ENCODE results near the gene SPG7. TPM values are rescaled to one million over a fixed set of nuclear protein-coding genes. Genes with fewer than 3 reads are reported as not detected.

Gene SPG7
- total and polyA plus RNA-seq, 9 of the 15 experiments (the other 6 are each of a cell fraction or from before 2014, with no cell fraction given), result 5.8 to 89.1 (median 49.4) TPM

DNA sequence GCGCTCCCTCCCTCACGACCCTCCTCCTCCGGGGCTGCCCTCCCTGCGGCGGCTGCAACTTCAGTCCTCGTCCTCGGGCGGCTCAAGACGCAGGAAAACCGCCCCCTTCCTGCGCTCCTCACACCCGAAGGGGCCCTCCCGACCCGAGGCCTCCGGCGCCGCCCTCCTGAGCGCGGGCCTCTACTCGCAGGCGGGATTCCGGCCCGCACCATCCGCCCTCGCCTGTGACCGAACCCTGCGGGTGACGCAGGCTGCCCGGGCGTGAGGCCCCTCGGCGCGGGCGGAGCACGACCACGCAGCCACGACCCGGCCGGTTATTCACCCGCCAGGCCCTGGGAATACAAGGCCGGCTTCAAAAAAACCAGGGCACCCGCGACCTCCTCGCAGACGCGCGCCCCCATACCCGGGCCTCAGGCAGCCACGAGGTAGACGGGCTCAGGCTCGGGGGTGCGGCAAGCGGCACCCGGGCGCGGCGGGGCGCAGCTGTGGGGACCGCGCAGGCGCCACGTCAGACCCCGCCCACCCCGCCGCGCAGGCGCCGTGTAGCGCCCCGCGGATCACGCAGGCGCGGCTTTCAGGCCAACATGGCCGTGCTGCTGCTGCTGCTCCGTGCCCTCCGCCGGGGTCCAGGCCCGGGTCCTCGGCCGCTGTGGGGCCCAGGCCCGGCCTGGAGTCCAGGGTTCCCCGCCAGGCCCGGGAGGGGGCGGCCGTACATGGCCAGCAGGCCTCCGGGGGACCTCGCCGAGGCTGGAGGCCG, at the start of gene SPG7 (continued):
- TF ChIP-seq, protein P1, sequence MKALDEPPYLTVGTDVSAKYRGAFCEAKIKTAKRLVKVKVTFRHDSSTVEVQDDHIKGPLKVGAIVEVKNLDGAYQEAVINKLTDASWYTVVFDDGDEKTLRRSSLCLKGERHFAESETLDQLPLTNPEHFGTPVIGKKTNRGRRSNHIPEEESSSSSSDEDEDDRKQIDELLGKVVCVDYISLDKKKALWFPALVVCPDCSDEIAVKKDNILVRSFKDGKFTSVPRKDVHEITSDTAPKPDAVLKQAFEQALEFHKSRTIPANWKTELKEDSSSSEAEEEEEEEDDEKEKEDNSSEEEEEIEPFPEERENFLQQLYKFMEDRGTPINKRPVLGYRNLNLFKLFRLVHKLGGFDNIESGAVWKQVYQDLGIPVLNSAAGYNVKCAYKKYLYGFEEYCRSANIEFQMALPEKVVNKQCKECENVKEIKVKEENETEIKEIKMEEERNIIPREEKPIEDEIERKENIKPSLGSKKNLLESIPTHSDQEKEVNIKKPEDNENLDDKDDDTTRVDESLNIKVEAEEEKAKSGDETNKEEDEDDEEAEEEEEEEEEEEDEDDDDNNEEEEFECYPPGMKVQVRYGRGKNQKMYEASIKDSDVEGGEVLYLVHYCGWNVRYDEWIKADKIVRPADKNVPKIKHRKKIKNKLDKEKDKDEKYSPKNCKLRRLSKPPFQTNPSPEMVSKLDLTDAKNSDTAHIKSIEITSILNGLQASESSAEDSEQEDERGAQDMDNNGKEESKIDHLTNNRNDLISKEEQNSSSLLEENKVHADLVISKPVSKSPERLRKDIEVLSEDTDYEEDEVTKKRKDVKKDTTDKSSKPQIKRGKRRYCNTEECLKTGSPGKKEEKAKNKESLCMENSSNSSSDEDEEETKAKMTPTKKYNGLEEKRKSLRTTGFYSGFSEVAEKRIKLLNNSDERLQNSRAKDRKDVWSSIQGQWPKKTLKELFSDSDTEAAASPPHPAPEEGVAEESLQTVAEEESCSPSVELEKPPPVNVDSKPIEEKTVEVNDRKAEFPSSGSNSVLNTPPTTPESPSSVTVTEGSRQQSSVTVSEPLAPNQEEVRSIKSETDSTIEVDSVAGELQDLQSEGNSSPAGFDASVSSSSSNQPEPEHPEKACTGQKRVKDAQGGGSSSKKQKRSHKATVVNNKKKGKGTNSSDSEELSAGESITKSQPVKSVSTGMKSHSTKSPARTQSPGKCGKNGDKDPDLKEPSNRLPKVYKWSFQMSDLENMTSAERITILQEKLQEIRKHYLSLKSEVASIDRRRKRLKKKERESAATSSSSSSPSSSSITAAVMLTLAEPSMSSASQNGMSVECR (CRISPR knock-in tag; IDR thresholded peaks at IDR 0.05), result 0 out of 2 replicates have a peak, but pooled peaks have one; percentile 35
- TF ChIP-seq STAT5B (CRISPR knock-in tag; IDR thresholded peaks at IDR 0.05) (no peak), CEBPB (tag; IDR thresholded peaks at IDR 0.05) (no peak), NONO (IDR thresholded peaks at IDR 0.05; ENCODE audit: low read depth in 2 of 2, low read length in 1 of 2) (peak in 1 of 2 experiments; percentile 70; a peak in 2 of 4 replicates), ZNF431 (CRISPR knock-in tag; IDR thresholded peaks at IDR 0.05) (peak; percentile 22; the same call in 1 of the 2 replicates), SRSF7 (optimal IDR thresholded peaks at IDR 0.05; ENCODE audit: low read depth, low read length) (no peak), TBP (optimal IDR thresholded peaks at IDR 0.05; ENCODE audit: low read depth, low read length) (peak; percentile 73), MTA1 (IDR thresholded peaks at IDR 0.05; ENCODE audit: borderline replicate concordance) (no peak), BRD9 (IDR thresholded peaks at IDR 0.05; ENCODE audit: low read depth, partially characterized antibody) (no peak)
- TF ChIP-seq, protein P2, sequence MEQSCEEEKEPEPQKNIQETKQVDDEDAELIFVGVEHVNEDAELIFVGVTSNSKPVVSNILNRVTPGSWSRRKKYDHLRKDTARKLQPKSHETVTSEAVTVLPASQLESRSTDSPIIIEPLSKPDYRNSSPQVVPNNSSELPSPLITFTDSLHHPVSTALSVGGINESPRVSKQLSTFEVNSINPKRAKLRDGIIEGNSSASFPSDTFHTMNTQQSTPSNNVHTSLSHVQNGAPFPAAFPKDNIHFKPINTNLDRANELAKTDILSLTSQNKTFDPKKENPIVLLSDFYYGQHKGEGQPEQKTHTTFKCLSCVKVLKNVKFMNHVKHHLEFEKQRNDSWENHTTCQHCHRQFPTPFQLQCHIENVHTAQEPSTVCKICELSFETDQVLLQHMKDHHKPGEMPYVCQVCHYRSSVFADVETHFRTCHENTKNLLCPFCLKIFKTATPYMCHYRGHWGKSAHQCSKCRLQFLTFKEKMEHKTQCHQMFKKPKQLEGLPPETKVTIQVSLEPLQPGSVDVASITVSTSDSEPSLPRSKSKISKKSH (CRISPR knock-in tag; IDR thresholded peaks at IDR 0.05), result no peak
- TF ChIP-seq, protein P3, sequence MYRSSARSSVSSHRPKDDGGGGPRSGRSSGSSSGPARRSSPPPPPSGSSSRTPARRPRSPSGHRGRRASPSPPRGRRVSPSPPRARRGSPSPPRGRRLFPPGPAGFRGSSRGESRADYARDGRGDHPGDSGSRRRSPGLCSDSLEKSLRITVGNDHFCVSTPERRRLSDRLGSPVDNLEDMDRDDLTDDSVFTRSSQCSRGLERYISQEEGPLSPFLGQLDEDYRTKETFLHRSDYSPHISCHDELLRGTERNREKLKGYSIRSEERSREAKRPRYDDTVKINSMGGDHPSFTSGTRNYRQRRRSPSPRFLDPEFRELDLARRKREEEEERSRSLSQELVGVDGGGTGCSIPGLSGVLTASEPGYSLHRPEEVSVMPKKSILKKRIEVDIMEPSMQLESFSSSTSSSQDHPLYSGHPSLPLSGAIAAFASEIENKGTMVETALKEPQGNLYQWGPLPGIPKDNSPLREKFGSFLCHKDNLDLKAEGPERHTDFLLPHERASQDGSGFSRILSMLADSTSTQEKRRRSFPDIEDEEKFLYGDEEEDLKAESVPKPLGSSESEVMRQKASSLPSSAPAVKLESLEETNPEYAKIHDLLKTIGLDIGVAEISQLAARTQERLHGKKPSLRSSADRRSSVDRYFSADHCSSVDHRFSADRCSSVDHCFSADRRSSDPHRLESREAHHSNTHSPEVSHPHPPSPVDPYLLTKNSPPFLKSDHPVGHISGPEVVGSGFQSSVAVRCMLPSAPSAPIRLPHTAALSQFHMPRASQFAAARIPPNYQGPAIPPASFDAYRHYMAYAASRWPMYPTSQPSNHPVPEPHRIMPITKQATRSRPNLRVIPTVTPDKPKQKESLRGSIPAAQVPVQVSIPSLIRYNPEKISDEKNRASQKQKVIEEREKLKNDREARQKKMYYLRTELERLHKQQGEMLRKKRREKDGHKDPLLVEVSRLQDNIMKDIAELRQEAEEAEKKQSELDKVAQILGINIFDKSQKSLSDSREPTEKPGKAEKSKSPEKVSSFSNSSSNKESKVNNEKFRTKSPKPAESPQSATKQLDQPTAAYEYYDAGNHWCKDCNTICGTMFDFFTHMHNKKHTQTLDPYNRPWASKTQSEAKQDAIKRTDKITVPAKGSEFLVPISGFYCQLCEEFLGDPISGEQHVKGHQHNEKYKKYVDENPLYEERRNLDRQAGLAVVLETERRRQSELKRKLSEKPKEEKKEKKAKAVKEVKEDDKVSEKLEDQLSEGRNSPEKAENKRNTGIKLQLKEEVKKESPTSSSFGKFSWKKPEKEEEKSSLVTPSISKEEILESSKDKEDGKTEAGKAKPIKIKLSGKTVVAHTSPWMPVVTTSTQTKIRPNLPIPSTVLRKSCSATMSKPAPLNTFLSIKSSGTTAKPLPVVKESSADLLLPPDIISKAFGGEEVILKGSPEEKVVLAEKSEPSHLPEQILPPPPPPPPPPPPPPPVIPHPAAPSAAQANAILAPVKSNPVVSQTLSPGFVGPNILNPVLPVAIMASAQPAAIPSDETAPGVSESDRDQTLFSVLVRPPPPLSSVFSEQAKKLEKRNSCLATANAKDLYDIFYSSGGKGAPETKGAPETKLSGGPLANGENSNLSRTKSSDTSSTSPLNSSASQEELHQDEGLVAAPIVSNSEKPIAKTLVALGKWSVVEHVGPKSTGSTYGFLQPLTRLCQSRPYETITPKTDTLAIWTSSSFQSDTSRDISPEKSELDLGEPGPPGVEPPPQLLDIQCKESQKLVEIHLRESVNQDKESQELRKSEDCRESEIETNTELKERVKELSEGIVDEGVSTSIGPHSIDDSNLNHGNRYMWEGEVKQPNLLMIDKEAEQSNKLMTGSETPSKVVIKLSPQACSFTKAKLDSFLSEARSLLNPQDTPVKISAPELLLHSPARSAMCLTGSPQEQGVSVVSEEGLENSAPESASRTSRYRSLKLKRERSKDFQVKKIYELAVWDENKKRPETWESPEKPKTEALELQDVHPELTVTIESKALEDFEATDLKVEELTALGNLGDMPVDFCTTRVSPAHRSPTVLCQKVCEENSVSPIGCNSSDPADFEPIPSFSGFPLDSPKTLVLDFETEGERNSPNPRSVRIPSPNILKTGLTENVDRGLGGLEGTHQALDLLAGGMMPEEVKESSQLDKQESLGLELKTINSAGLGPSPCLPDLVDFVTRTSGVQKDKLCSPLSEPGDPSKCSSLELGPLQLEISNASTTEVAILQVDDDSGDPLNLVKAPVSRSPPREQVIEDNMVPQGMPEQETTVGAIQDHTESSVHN (IDR thresholded peaks at IDR 0.05; ENCODE audit: borderline replicate concordance in 1 of 2, low read depth in 1 of 2), result no peak
